CD4-positive, alpha-beta memory T cell (primary cell): ENCODE measurements around the gene CCNL1. TPM values are rescaled to one million over a fixed set of nuclear protein-coding genes. Genes with fewer than 3 reads are reported as not detected.
A peak's percentile ranks its signal among the peaks of the same experiment; 100 is the strongest.
"Not testable (repeated sequence)": the region's sequence is repeated elsewhere in the genome, so short reads cannot be mapped to it uniquely, and the experiment has no call there.

Experiments used
- CTCF ChIA-PET: fragments of 350-600 bp; sonication (Branson Sonifier 250); formaldehyde crosslinking; loops from one replicate; lab custom pipeline; 2021; ENCODE audit warnings: inconsistent platforms; ENCODE audit not compliant: partially characterized antibody; lab: Charles Lee
- POLR2A ChIA-PET: fragments of 350-600 bp; sonication (Branson Sonifier 250); formaldehyde crosslinking; loops from one replicate; lab custom pipeline; 2021; ENCODE audit not compliant: partially characterized antibody; lab: Charles Lee
- DNase-seq, 5 donors: peaks; one replicate each; pipeline versions ENCODE4 v3.0.0 to v3.0.0-alpha.2; 2020 to 2022; ENCODE audit warnings: mixed read lengths in 1 of 5
- H3K27ac ChIP-seq: one replicate; pipeline ENCODE4 v1.7.0; 2013; ENCODE audit warnings: low read depth, low read length
- H3K27me3 ChIP-seq: 2 replicates; pipeline ENCODE4 v1.7.0; 2013; ENCODE audit warnings: mild to moderate bottlenecking, low read length, moderate library complexity; ENCODE audit not compliant: insufficient read depth
- H3K36me3 ChIP-seq: 2 replicates; pipeline ENCODE4 v1.7.0; 2013; ENCODE audit warnings: mild to moderate bottlenecking, low read length, moderate library complexity; ENCODE audit not compliant: insufficient read depth
- H3K4me1 ChIP-seq: 2 replicates; pipeline ENCODE4 v1.7.0; 2013; ENCODE audit warnings: mild to moderate bottlenecking, low read length, moderate library complexity; ENCODE audit not compliant: insufficient read depth
- H3K4me3 ChIP-seq, 2 donors: one replicate each; pipeline ENCODE4 v1.7.0; 2013; ENCODE audit warnings: low read length in 2 of 2, mild to moderate bottlenecking in 1 of 2
- H3K9me3 ChIP-seq, 2 donors: one replicate each; pipeline ENCODE4 v1.7.0; 2013; ENCODE audit warnings: low read length in 2 of 2, control low read depth in 1 of 2; ENCODE audit not compliant: control insufficient read depth in 1 of 2
- H3K27ac Mint-ChIP-seq, 7 donors: one replicate each; pipeline ENCODE4 v1.8.0; 2020 to 2021; ENCODE audit warnings: mixed read lengths in 7 of 7, mild to moderate bottlenecking in 6 of 7, inconsistent platforms in 3 of 7, moderate library complexity in 3 of 7
- H3K27me3 Mint-ChIP-seq, 2 donors: one replicate each; pipeline ENCODE4 v1.8.0; 2020 to 2021; ENCODE audit warnings: mixed read lengths in 2 of 2
- H3K36me3 Mint-ChIP-seq, 2 donors: one replicate each; pipeline ENCODE4 v1.8.0; 2020 to 2021; ENCODE audit warnings: mixed read lengths in 2 of 2, inconsistent platforms in 1 of 2, mild to moderate bottlenecking in 1 of 2
- H3K4me1 Mint-ChIP-seq, 4 donors: one replicate each; pipeline ENCODE4 v1.8.0; 2020 to 2021; ENCODE audit warnings: mixed read lengths in 4 of 4, mild to moderate bottlenecking in 1 of 4
- H3K4me3 Mint-ChIP-seq, 8 donors: one replicate each; pipeline ENCODE4 v1.8.0; 2020 to 2021; ENCODE audit warnings: mixed read lengths in 8 of 8, mild to moderate bottlenecking in 7 of 8, moderate library complexity in 6 of 8, inconsistent platforms in 3 of 8
- H3K9me3 Mint-ChIP-seq, 8 donors: one replicate each; pipeline ENCODE4 v1.8.0; 2020 to 2021; ENCODE audit warnings: mixed read lengths in 8 of 8, mild to moderate bottlenecking in 5 of 8, inconsistent platforms in 3 of 8, moderate library complexity in 1 of 8
- intact Hi-C: fragments of 100-400 bp; cut with micrococcal nuclease; formaldehyde crosslinking; loops from one replicate; pipeline ENCODE4 v1.15.1; 2023
- polyA plus RNA-seq, 2 donors: library from polyadenylated mRNA; unstranded; fragments of 300-500 nt; fragmentation: Illumina TruSeq; gene quantifications; one replicate each; pipeline ENCODE4 v1.2.3, GENCODE V29; 2021
- total RNA-seq, 2 experiments: library from RNA; stranded (reverse); gene quantifications; one replicate each; pipeline ENCODE4 v1.2.3, GENCODE V29; 2021

Gene CCNL1
- total and polyA plus RNA-seq, 4 experiments from 2014 or later: 62.7 to 330 (median 198) TPM

DNA sequence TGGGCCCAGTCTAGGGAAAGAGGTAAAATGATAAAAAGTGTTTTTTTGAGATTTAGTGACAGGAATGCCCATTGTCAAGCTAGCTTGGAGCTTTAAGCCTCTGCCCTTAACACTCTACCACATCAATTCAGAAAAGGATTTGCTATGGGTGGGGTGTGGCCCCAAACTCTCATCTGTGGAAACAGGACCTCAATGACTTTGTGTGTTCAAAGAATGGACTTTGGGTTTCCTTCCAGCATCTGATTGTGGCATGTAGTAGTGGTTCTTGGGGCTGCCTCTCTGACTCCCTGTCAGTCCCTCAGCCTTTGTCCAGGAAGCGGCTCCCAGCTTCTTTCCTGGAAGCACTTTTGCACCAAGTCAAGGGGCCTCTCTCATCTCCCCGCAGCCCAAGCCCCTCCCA is 56.1 kb downstream of the CCNL1 start:
- Mint-ChIP-seq H3K4me3 (peak overlapping the region in 4 of 8 donors; percentile 22 to 64 (median 52)), H3K27ac (peak overlapping the region in 6 of 7 donors; percentile 32 to 96 (median 82)), H3K4me1 (peaks cover 22 to 35% (median 31%) of the 10 kb centered on the region in 4 donors), H3K9me3 (no peaks in the 10 kb centered on the region), H3K27me3 (no peaks in the 10 kb centered on the region), H3K36me3 (peaks cover 0 to 4% of the 10 kb centered on the region in 2 donors)
- Histone ChIP-seq H3K4me3 (no peak overlapping the region), H3K27ac (no peak overlapping the region), H3K4me1 (peaks cover 32% of the 10 kb centered on the region), H3K27me3 (no peaks in the 10 kb centered on the region), H3K36me3 (no peaks in the 10 kb centered on the region), H3K9me3 (no peaks in the 10 kb centered on the region)
- CTCF ChIA-PET: interaction anchor here (1.2 to 4.1 kb wide), 6 partner anchors 15 to 37 kb away, joined by 4 to 18 read pairs (median 6); no protein-coding TSS in a partner anchor
- intact Hi-C loops: loop anchor here (2.0 kb wide), 1 partner anchor 15 kb away; no protein-coding TSS in a partner anchor
- DNase-seq: no peak
- POLR2A ChIA-PET: interaction anchor here (1.0 to 7.0 kb wide), 3 partner anchors 9 to 579 kb away, joined by 3 to 43 read pairs (median 6); no protein-coding TSS in a partner anchor

DNA sequence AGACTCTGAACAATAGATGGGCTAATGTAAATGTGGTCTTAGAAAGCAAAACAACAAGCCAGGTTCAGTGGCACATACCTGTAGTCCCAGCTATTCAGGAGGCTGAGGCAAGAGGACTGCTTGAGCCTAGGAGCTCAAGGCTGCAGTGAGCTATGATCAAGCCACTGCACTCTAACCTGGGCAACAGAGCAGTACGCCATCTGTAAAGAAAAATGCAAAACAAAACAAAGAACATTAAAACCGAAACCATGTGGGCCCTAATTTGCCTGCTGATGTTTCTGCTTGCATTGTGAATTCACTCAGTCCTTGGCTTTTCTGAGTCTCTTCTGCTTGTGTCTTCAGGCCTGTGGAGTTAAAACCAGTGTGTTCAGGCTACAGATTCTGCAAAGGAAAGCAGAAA is 56.7 kb downstream of the CCNL1 start:
- Mint-ChIP-seq H3K4me1 (peaks cover 22 to 40% (median 31%) of the 10 kb centered on the region in 4 donors), H3K27ac (peak overlapping the region; percentile 44 to 96 (median 78)), H3K4me3 (peak overlapping the region in 4 of 8 donors; percentile 14 to 64 (median 52)), H3K27me3 (no peaks in the 10 kb centered on the region), H3K9me3 (no peaks in the 10 kb centered on the region), H3K36me3 (peaks cover 0 to 4% of the 10 kb centered on the region in 2 donors)
- H3K27me3 ChIP-seq: no peaks in the 10 kb centered on the region
- H3K36me3 ChIP-seq: no peaks in the 10 kb centered on the region
- intact Hi-C loops: loop anchor here (2.0 kb wide), 1 partner anchor 14 kb away; no protein-coding TSS in a partner anchor
- peaks cover 32% of the 10 kb centered on the region for H3K4me1 ChIP-seq
- H3K9me3 ChIP-seq: no peaks in the 10 kb centered on the region
- no peak overlapping the region for H3K27ac ChIP-seq
- ChIA-PET CTCF (interaction anchor here (1.2 to 4.1 kb wide), 7 partner anchors 11 to 37 kb away, joined by 4 to 18 read pairs (median 6); no protein-coding TSS in a partner anchor), POLR2A (interaction anchor here (1.0 to 7.0 kb wide), 4 partner anchors 10 to 578 kb away, joined by 3 to 43 read pairs (median 4); no protein-coding TSS in a partner anchor)
- DNase-seq: no peak
- no peak overlapping the region for H3K4me3 ChIP-seq

GRCh38 chr3:157102595-157102994 is 57.4 kb downstream of the CCNL1 start:
- H3K9me3 Mint-ChIP-seq, H3K9me3 ChIP-seq, H3K36me3 Mint-ChIP-seq, H3K27me3 ChIP-seq, H3K27me3 Mint-ChIP-seq, H3K36me3 ChIP-seq, H3K27ac ChIP-seq, H3K4me3 Mint-ChIP-seq, H3K4me3 ChIP-seq, DNase-seq: not testable (repeated sequence)
- CTCF ChIA-PET: interaction anchor here (0.6 to 2.9 kb wide), 7 partner anchors 10 to 36 kb away, joined by 3 to 14 read pairs (median 5); no protein-coding TSS in a partner anchor
- Mint-ChIP-seq H3K4me1 (peaks cover 22 to 43% (median 31%) of the 10 kb centered on the region in 4 donors), H3K27ac (peak overlapping the region in 1 of 7 donors; percentile 32)
- intact Hi-C loops: loop anchor here (2.0 kb wide), 1 partner anchor 14 kb away; no protein-coding TSS in a partner anchor
- H3K4me1 ChIP-seq: peaks cover 32% of the 10 kb centered on the region
- POLR2A ChIA-PET: interaction anchor here (1.4 to 7.0 kb wide), 2 partner anchors 14 to 29 kb away, joined by 3 to 43 read pairs; no protein-coding TSS in a partner anchor

DNA sequence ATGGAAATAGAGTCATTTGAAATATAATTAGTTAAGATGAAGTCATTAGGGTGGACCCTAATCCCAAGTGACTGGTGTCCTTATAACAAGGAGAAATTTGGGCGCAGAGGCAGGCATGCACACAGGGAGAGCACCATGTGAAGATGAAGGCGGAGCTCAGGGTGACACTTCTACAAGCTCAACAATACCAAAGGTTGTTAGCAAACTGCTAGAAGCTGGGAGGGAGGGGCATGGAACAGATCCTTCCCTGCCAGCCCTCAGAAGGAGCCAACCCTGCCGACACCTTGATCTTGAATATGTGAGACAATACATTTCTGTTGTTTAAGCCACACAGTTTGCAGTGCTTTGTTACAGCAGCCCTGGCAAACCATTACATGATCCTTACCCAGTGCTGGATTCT is 57.8 kb downstream of the CCNL1 start:
- no peak for DNase-seq
- Mint-ChIP-seq H3K4me1 (peaks cover 22 to 43% (median 31%) of the 10 kb centered on the region in 4 donors), H3K27me3 (no peaks in the 10 kb centered on the region), H3K27ac (no peak overlapping the region), H3K4me3 (no peak overlapping the region), H3K36me3 (peaks cover 0 to 4% of the 10 kb centered on the region in 2 donors), H3K9me3 (no peaks in the 10 kb centered on the region)
- Histone ChIP-seq H3K27me3 (no peaks in the 10 kb centered on the region), H3K36me3 (no peaks in the 10 kb centered on the region), H3K9me3 (no peaks in the 10 kb centered on the region), H3K4me3 (no peak overlapping the region), H3K4me1 (peaks cover 32% of the 10 kb centered on the region), H3K27ac (no peak overlapping the region)
- ChIA-PET CTCF (interaction anchor here (0.6 to 2.9 kb wide), 5 partner anchors 10 to 35 kb away, joined by 3 to 14 read pairs (median 4); no protein-coding TSS in a partner anchor), POLR2A (interaction anchor here (1.4 to 7.0 kb wide), 2 partner anchors 13 to 29 kb away, joined by 3 to 43 read pairs; no protein-coding TSS in a partner anchor)
- intact Hi-C loops: loop anchor here (2.0 kb wide), 1 partner anchor 13 kb away; no protein-coding TSS in a partner anchor

- Mint-ChIP-seq H3K27me3 (no peaks in the 10 kb centered on the region), H3K4me1 (peaks cover 22 to 43% (median 31%) of the 10 kb centered on the region in 4 donors), H3K9me3 (no peaks in the 10 kb centered on the region), H3K4me3 (no peak overlapping the region), H3K36me3 (peaks cover 0 to 4% of the 10 kb centered on the region in 2 donors), H3K27ac (no peak overlapping the region)
- intact Hi-C loops: no loop called here
- H3K36me3 ChIP-seq: no peaks in the 10 kb centered on the region
- H3K27ac ChIP-seq: no peak overlapping the region
- CTCF ChIA-PET: interaction anchor here (1.2 to 2.4 kb wide), 2 partner anchors 10 to 30 kb away, joined by 4 to 5 read pairs; no protein-coding TSS in a partner anchor
- no peaks in the 10 kb centered on the region for H3K9me3 ChIP-seq
- DNase-seq: no peak
- H3K4me1 ChIP-seq: peaks cover 32% of the 10 kb centered on the region
- POLR2A ChIA-PET: interaction anchor here (7.0 kb wide), 1 partner anchor 12 kb away, joined by 43 read pairs; no protein-coding TSS in a partner anchor
- no peaks in the 10 kb centered on the region for H3K27me3 ChIP-seq
- H3K4me3 ChIP-seq: no peak overlapping the region
Measured at GRCh38 chr3:157101486-157101885, 58.5 kb downstream of the CCNL1 start.

- Mint-ChIP-seq H3K4me1 (peaks cover 21 to 42% (median 28%) of the 10 kb centered on the region in 4 donors), H3K36me3 (peaks cover 0 to 4% of the 10 kb centered on the region in 2 donors), H3K9me3 (no peaks in the 10 kb centered on the region), H3K27me3 (no peaks in the 10 kb centered on the region), H3K27ac (no peak overlapping the region), H3K4me3 (no peak overlapping the region)
- H3K4me1 ChIP-seq: peaks cover 32% of the 10 kb centered on the region
- H3K27ac ChIP-seq: no peak overlapping the region
- CTCF ChIA-PET: interaction anchor here (1.2 to 20.1 kb wide), 2 partner anchors 9 to 33 kb away, joined by 4 to 346 read pairs; no protein-coding TSS in a partner anchor
- POLR2A ChIA-PET: interaction anchor here (7.0 kb wide), 1 partner anchor 12 kb away, joined by 43 read pairs; no protein-coding TSS in a partner anchor
- H3K9me3 ChIP-seq: no peaks in the 10 kb centered on the region
- no peak overlapping the region for H3K4me3 ChIP-seq
- intact Hi-C loops: no loop called here
- H3K36me3 ChIP-seq: no peaks in the 10 kb centered on the region
- no peaks in the 10 kb centered on the region for H3K27me3 ChIP-seq
- no peak for DNase-seq
Measured at GRCh38 chr3:157100608-157101396, 59.1 kb downstream of the CCNL1 start.
